DMS53 treated with DMSO at 0.1 percent for 48 hours (cell line): Measurements from ENCODE around the gene LYRM2.

Source experiments
- DNase-seq: peaks from one replicate; lab custom pipeline; 2025; ENCODE audit not compliant: unreplicated experiment; lab: John Stamatoyannopoulos, UW

LYRM2 gene

DNA sequence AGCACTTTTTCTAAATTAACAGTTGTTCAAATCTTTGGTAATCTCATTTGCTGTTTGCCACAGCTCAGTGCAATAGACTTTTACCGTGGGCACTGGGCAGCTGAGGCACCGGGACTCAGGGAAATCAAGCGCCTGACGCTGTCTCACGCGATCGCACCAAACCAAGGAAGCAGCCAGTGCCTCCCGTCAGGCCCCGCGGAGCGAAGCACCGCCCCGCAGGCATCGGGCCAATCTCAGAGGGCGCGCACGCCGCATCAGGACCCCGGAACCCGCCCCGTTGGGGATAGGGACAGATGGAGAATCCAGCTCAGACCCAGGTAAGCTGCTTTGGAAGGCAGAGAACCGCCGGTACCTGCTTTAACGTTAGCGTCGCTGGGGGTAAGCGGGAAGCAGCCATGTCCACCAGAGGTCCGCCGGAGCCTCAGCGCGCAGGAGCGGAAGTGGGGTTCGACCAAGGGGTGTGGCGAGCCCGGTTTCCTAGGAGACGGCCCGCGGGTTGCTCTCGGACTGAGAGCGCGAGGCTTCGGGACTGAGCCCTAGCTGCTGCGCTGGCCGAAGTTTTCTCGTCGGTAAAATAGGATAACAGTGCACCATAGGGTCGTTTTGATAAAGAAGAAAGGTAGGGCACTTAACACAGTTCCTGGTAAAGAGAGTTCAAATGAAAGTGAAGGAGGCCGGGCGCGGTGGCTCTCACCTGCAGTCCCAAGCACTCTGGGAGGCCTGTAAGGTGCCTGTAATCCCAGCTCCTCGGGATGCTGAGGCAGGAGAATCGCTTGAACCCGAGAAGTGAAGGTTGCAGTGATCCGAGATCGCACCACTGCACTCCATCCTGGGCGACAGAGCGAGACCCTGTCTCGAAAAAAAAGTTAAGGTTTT is at the start of gene LYRM2:
LYRM2 (minus strand) TSS at position 428 of the 876 bp plus-strand sequence; CDS start at position 397, 31 bp downstream.
- peak; percentile 75 for DNase-seq

DNA sequence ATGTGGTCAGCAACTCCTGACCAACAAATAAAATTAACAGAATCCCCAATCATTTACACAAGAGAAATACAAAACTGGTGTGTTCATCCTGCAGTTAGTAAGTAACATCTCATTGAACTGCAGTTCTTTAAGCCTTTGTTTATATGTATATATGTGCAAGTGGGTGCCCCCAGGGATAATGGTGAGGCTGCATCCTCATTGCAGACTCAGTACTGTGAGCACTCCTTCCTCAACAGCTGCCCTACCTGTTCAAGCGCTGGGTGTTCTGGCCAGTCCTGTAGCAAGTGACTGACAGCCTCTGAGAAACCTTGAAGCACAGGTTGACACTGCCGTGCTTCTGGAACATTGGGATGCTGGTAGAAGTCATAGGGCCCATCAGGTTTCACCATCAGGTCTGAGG is 49.8 kb upstream of the LYRM2 start:
- DNase-seq, result no peak

GRCh38 chr6:89685311-89685710 is 46.8 kb upstream of the LYRM2 start:
- no peak for DNase-seq

GRCh38 chr6:89682991-89683390 is 44.4 kb upstream of the LYRM2 start:
- no peak for DNase-seq

DNA sequence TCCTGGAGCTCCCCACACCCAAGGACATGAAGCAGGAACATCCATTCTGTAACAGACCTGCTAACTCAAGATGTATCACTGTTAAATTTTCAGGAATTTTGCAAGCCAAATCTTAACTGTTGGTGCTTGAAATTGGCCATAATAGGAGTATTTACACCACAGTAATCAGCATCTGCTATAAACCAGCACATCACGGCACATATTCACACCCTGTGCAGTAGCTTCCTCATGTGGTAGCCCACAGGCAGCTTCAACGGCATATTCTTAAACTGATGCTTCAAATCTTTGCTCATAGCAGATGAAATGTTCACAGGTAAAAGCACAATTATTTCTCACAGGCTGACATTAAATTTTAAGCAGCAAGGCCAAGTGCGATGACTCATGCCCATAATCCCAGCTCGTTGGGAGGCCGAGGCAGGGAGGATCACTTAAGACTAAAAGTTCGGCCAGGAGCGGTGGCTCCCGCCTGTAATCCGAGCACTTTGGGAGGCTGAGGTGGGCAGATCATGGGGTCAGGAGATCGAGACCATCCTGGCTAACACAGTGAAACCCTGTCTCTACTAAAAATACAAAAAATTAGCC is 43.5 kb upstream of the LYRM2 start:
- no peak for DNase-seq

- no peak for DNase-seq
Observed at GRCh38 chr6:89680551-89680950, 42.0 kb upstream of the LYRM2 start.

DNA sequence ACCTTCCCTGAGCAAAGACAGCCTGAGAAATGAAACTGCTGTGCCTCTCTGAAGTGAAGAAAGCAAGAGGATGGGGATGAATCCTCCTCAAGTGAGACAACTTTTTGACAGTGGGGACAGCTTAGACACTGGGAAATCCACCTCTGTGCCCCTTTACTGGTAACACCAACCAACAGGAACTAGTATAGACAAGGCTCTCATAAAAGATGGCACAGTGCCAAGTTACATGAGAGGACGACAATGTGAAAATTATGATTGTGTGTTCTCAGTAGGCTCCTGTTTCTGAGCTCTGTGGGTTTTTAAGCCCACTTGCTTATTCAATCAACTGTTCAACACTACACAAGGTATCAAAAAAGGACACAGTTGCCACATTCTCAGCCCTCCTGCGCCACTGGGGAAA is 41.6 kb upstream of the LYRM2 start:
- DNase-seq, result no peak

- DNase-seq, result no peak
Observed at GRCh38 chr6:89679215-89680120, 40.9 kb upstream of the LYRM2 start.

GRCh38 chr6:89678531-89678930 is 40.0 kb upstream of the LYRM2 start:
- no peak for DNase-seq

DNA sequence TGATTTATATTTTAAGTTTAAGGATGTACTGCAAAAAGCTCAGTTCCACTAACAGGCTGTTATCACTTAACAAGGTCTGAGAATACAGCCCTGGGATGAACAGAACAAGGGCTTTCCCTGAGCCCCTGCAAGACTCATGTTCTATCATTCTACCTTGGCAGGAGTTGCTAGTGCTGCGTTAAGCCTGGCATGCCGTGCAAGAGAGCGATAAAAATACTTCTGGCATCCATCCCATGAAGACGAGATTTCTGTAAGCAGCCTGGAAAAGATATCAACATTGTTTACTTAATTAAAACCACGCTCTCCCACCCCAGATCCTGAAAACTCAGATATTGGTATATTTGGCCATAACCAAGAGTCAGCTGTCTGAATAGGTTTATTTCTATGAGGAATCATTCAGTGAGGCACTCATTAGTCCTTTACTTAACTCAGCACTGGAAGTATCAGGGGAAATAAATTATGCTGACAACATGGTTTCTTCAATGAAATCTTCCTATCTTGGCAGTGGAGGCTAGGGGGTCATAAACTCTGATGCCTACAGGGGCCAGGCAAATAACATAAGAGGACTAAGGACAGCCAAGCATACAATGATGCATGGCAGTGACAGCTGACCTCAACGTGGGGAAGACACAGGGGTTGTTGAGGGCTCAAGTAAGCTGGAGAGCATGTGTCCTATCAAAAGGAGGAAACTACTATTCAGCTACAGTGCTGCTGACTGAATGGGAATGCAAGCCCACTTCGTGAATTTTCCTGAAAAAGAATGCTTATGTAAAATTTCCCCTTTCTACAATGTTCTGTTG is 37.6 kb upstream of the LYRM2 start:
- no peak for DNase-seq

- no peak for DNase-seq
Observed at GRCh38 chr6:89670935-89671565, 32.5 kb upstream of the LYRM2 start.

DNA sequence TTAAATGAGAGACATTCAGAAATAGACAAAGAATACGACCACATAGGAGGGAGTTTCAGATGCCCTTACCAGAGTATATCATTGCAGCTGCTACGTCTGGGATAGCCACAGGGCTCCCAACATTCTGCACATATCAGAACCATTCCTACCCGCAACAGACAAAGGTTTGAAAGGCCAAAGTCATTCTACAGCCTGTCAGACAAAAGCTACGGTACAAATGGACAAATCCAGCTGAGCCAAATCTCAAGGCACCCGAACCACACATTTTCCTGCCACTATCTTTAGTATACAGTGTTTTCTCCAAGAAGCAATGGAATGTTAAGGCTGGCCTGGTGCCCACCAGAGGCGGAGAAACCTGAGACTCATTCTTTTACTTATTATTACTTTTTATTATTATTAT is 30.5 kb upstream of the LYRM2 start:
- no peak for DNase-seq

DNA sequence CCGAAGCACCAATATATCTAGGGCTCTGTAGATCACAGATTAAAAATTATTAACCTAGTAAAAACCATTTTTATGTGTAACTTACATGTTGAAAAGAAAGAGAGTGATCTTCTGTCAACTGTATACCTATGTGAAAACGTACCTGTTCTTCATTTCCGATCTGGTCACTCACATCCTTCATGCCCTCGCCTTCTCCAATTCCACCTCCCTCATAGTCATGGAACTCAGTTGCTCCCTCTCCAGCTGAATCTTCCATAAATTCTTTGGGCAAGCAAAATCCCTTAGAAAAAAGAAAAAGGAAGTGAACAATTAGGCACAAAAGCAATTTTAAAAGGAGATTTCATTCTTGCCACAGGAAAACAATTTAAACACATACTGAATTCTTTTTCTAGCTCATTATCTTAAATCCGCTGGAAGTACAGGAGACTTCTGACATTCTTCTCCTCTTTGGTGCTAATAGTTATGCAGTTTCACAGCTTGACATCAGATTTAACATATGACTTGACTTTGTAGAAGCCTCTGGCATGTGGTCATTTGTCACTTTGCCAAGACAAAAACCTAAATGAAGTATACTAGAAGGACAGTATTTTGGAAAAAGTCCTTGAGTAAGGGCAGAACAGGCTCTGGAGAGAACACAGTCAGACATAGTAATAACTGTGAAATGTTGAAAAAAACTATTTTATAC is 29.5 kb upstream of the LYRM2 start:
- no peak for DNase-seq

DNA sequence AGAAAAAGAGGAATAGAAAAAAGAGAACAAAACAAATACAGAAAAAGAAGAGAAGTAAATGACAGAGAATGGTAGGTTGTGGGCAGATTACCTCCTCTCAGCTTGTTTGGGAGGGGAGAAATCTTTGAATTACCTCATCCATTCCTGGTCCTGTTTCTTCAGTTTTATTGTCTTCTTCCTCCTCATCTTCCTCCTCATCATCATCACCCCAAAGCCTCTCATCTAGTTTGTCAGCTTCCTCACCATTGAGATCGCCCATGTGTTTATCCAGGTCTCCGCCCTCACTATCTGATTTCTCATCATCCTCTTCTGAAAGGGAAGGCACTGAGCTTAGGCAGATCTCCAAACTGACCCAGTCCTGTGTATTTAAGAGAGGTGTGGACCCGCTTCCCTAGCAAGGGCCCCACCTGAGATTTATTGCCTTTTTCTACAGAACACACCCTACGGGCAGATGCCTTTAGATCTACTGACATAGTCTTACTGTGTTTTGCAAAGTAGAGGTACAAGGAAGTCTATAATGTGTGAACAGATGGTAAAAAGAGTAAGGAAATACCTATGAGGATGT is 24.2 kb upstream of the LYRM2 start:
- DNase-seq, result no peak

GRCh38 chr6:89661559-89661958 is 23.0 kb upstream of the LYRM2 start:
- DNase-seq, result no peak

GRCh38 chr6:89660981-89661380 is 22.4 kb upstream of the LYRM2 start:
- no peak for DNase-seq

GRCh38 chr6:89657445-89658158 is 19.1 kb upstream of the LYRM2 start:
- DNase-seq, result no peak

DNA sequence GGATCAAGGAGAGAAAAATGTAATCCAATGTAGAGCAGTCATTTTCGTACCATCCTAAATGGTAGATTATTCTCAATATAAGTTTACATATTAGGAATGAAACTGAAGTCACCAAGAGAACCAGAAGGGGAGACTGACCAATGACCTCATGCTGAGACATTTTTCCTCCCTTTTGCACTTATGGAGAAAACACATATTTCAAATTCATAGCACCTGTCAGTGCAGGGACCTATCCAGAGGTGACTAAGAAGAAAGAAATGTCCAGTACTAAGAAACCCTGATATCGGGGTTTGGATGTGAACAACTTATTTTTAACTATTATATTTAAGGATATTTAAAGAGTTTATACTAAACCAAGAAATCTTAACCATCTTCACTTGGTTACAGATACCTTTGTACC is 16.6 kb upstream of the LYRM2 start:
- no peak for DNase-seq

- no peak for DNase-seq
Observed at GRCh38 chr6:89650579-89650978, 12.0 kb upstream of the LYRM2 start.
